ENCODE data around the gene KLHL13. TPM values are rescaled to one million over a fixed set of nuclear protein-coding genes. Genes with fewer than 3 reads are reported as not detected.
A peak's percentile ranks its signal among the peaks of the same experiment; 100 is the strongest.
"Not testable (repeated sequence)": the region's sequence is repeated elsewhere in the genome, so short reads cannot be mapped to it uniquely, and the experiment has no call there.

Gene KLHL13
- polyA plus RNA-seq, 6 donors from 2014 or later = 0.27 TPM; not detected in 5

DNA sequence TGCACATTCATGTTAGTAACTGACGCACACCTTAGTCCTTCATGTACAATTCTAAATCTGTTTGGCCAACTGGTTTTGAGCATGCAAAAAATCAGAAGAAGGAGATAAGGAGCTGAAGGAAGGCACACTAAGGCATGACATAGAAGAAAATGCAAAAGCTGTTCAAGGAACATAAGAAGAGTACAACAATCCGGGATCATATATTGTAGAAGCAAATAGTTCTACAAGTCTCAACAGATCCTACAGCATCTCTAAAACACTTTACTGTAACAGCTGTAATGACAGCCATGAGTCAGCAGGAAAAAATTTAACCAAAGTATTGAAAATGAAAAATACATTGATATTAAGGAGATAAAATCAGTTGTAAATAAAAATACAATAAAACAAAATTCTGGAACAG lies 57.7 kb downstream of the KLHL13 start:
- Mint-ChIP-seq H3K27me3 (no peaks in the 10 kb centered on the region), H3K4me1 (peaks cover 6 to 15% (median 9%) of the 10 kb centered on the region in 3 donors), H3K27ac (peak overlapping the region in 1 of 6 donors; percentile 8), H3K9me3 (peaks cover 0 to 5% (median 0%) of the 10 kb centered on the region in 7 donors), H3K36me3 (no peaks in the 10 kb centered on the region), H3K4me3 (no peak overlapping the region)
- ATAC-seq (ENCODE audit: low read depth in 2 of 2) = no peak
- DNase-seq = no peak

DNA sequence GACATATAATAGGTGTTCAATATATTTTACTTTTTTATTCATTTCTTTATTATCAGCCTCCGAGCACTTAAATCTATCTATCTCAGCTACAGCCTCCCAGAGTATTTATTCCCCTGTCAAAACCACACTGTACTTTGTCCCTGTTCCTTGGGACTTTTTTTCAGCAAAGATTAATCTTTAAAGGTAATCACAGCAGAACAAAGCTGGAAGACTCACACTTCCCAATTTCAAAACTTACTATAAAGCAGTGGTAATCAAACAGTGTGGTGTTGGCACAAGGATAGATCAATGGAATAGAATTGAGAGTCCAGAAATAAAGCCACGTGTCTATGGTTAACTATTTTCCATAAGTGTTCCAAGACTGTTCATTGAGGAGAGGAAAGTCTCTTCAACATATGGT lies 59.7 kb downstream of the KLHL13 start:
- Mint-ChIP-seq H3K27me3 (no peaks in the 10 kb centered on the region), H3K36me3 (no peaks in the 10 kb centered on the region), H3K4me1 (peaks cover 0 to 2% (median under 1%) of the 10 kb centered on the region in 3 donors), H3K4me3 (no peak overlapping the region), H3K27ac (no peak overlapping the region), H3K9me3 (peaks cover 0 to 5% (median 1%) of the 10 kb centered on the region in 7 donors)
- DNase-seq (no peak), ATAC-seq (ENCODE audit: low read depth in 2 of 2) (no peak)

GRCh38 chrX:118049713-118050112 lies 66.9 kb downstream of the KLHL13 start:
- H3K27me3 Mint-ChIP-seq = no peaks in the 10 kb centered on the region
- no peak overlapping the region for H3K4me3 Mint-ChIP-seq
- DNase-seq (no peak), ATAC-seq (ENCODE audit: low read depth in 2 of 2) (no peak)
- H3K27ac Mint-ChIP-seq = no peak overlapping the region
- H3K36me3 Mint-ChIP-seq = no peaks in the 10 kb centered on the region
- H3K4me1 Mint-ChIP-seq = no peaks in the 10 kb centered on the region
- peaks cover 0 to 6% (median 2%) of the 10 kb centered on the region in 7 donors for H3K9me3 Mint-ChIP-seq

DNA sequence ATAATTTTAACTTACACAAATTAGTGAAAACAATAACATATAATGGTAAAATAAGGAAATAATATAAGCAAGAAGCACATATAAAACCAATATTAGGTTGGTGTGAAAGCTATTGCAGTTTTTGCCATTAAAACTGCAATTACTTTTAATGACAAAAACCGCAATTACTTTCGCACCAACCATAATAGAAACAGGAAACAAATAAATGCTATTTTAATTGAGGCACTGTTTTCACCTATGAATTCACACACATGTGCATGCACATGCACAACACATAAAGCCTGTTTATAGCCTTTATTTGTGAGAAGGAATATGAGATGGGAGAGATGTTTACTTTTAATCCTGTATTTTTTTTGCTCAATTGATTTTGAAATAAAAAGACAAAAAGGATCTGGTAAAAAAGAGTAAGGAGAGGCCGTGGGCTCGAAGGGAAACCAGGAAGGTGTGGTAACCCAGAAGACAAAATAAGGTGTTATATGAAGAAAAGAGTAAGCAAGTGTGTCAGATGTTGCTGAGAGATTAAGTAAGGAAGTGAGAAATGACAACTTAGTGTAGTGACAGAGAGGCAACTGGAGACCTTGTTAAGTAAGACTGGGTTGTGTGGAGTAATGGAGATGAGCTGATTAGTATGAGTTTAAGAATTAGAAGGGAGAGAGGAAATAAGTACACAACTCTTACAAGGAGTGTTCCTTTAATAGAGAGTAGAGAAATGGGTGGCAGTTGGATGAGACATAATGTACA lies 69.0 kb downstream of the KLHL13 start:
- Mint-ChIP-seq H3K36me3 (no peaks in the 10 kb centered on the region), H3K4me1 (no peaks in the 10 kb centered on the region), H3K9me3 (peaks cover 0 to 20% (median 11%) of the 10 kb centered on the region in 7 donors), H3K27ac (peak overlapping the region in 2 of 6 donors; percentile 0 to 8), H3K4me3 (no peak overlapping the region), H3K27me3 (no peaks in the 10 kb centered on the region)
- no peak for ATAC-seq (ENCODE audit: low read depth in 2 of 2)
- no peak for DNase-seq

DNA sequence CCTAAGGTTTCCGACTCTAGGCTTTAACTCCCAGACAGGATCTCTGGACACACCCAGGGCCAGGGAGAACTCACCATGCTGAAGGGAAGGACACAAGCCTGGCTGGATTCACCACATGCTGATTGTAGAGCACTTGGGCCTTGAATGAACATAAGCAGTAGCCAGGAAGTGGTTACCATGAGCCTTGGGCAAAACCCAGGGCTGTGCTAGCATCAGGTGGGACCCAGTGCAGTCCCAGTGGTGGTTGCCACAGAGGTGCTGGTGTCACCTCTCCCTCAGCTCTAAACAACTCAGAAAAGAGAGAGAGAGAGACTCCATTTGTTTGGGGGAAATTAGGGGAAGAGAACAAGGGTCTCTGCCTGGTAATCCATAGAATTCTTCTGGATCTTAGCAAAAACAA lies 77.0 kb downstream of the KLHL13 start:
- ATAC-seq (ENCODE audit: low read depth in 2 of 2) = no peak

GRCh38 chrX:118038614-118039365 lies 77.8 kb downstream of the KLHL13 start:
- DNase-seq = no peak
- H3K27ac Mint-ChIP-seq = no peak overlapping the region
- no peaks in the 10 kb centered on the region for H3K4me1 Mint-ChIP-seq
- peaks cover 7 to 44% (median 12%) of the 10 kb centered on the region in 7 donors for H3K9me3 Mint-ChIP-seq
- ATAC-seq (ENCODE audit: low read depth in 2 of 2) = no peak
- no peaks in the 10 kb centered on the region for H3K36me3 Mint-ChIP-seq
- no peaks in the 10 kb centered on the region for H3K27me3 Mint-ChIP-seq
- H3K4me3 Mint-ChIP-seq = no peak overlapping the region

More for the DNA sequence above, 77.0 kb downstream of the KLHL13 start:
- Mint-ChIP-seq H3K27ac (no peak overlapping the region), H3K9me3 (peaks cover 7 to 50% (median 15%) of the 10 kb centered on the region in 7 donors), H3K36me3 (no peaks in the 10 kb centered on the region), H3K4me3 (no peak overlapping the region), H3K27me3 (no peaks in the 10 kb centered on the region), H3K4me1 (no peaks in the 10 kb centered on the region)
- no peak for DNase-seq

DNA sequence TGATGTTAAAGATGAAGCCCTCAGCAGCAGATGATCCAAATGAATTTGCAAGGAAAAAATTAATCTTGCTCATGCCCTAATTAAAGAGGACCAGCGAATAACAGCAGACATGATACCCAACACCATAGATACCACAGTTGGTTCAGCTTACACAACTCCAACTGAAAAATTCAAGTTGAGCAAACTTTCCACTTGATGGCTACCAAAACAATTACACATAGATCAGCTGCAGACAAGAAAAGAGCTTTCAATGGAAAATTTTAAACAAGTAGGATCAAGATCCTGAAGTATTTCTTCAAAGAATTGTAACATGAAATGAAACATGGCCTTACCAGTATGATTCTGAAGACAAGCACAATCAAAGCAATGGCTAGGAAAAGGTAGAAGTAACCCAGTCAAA lies 90.0 kb downstream of the KLHL13 start:
- H3K27ac Mint-ChIP-seq = no peak overlapping the region
- ATAC-seq (ENCODE audit: low read depth in 2 of 2) = no peak
- peaks cover 0 to 3% (median 0%) of the 10 kb centered on the region in 3 donors for H3K27me3 Mint-ChIP-seq
- no peaks in the 10 kb centered on the region for H3K36me3 Mint-ChIP-seq
- H3K4me1 Mint-ChIP-seq = no peaks in the 10 kb centered on the region
- no peak overlapping the region for H3K4me3 Mint-ChIP-seq
- peaks cover 0 to 9% (median 0%) of the 10 kb centered on the region in 7 donors for H3K9me3 Mint-ChIP-seq
- no peak for DNase-seq

DNA sequence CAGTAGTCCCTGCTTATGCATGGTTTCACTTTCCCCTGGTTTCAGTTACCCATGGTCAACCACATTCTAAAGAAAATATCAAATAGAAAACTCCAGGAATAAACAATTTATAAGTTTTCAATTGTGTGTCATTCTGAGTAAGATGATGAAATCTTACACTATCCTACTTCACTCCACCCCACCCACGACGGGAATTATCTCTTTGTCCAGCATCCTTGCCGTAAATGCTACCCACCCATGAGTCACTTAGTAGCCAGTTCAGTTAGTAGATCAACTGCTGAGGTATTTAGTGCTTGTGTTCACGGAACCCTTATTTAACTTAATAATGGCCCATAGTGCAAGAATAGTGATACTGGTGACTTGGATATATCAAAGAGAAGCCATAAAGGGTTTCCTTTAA lies 91.4 kb downstream of the KLHL13 start:
- DNase-seq (no peak), ATAC-seq (ENCODE audit: low read depth in 2 of 2) (no peak)
- Mint-ChIP-seq H3K4me3 (no peak overlapping the region), H3K9me3 (peaks cover 0 to 9% (median 0%) of the 10 kb centered on the region in 7 donors), H3K36me3 (no peaks in the 10 kb centered on the region), H3K27ac (peak overlapping the region in 1 of 6 donors; percentile 25), H3K4me1 (no peaks in the 10 kb centered on the region), H3K27me3 (peaks cover 0 to 3% (median 0%) of the 10 kb centered on the region in 3 donors)

DNA sequence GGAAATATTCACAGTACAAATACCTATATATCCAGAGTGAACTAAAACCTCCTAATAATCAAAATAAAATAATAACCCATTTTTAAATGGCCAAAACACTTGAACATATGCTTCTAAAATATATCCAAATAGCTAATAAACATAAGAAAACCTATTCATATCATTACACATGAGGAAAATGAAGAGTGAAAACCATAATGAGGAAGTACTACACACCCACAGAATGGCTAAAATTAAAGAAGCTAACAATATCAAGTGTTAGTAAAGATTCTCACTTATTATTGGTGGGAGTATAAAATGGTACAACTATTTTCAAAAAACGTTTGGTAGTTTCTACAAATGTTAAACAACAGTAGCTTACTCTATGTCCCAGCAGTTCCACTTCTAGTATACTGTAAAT lies 92.1 kb downstream of the KLHL13 start:
- Mint-ChIP-seq H3K4me3 (no peak overlapping the region), H3K9me3 (peaks cover 0 to 9% (median 0%) of the 10 kb centered on the region in 7 donors), H3K36me3 (no peaks in the 10 kb centered on the region), H3K4me1 (no peaks in the 10 kb centered on the region), H3K27ac (no peak overlapping the region), H3K27me3 (peaks cover 0 to 3% (median 0%) of the 10 kb centered on the region in 3 donors)
- DNase-seq (no peak), ATAC-seq (ENCODE audit: low read depth in 2 of 2) (no peak)

- no peak for ATAC-seq (ENCODE audit: low read depth in 2 of 2)
- Mint-ChIP-seq H3K4me3 (no peak overlapping the region), H3K4me1 (no peaks in the 10 kb centered on the region), H3K27ac (no peak overlapping the region), H3K27me3 (peaks cover 0 to 3% (median 0%) of the 10 kb centered on the region in 3 donors), H3K9me3 (peaks cover 0 to 14% (median 0%) of the 10 kb centered on the region in 7 donors), H3K36me3 (no peaks in the 10 kb centered on the region)
- no peak for DNase-seq
Measured at GRCh38 chrX:118022753-118023152, 93.9 kb downstream of the KLHL13 start.

- H3K4me1 Mint-ChIP-seq = no peaks in the 10 kb centered on the region
- no peaks in the 10 kb centered on the region for H3K27me3 Mint-ChIP-seq
- no peak overlapping the region for H3K4me3 Mint-ChIP-seq
- no peaks in the 10 kb centered on the region for H3K36me3 Mint-ChIP-seq
- H3K9me3 Mint-ChIP-seq = peaks cover 5 to 13% (median 11%) of the 10 kb centered on the region in 7 donors
- DNase-seq (no peak), ATAC-seq (ENCODE audit: low read depth in 2 of 2) (no peak)
- no peak overlapping the region for H3K27ac Mint-ChIP-seq
Measured at GRCh38 chrX:118016422-118016821, 100.2 kb downstream of the KLHL13 start.

DNA sequence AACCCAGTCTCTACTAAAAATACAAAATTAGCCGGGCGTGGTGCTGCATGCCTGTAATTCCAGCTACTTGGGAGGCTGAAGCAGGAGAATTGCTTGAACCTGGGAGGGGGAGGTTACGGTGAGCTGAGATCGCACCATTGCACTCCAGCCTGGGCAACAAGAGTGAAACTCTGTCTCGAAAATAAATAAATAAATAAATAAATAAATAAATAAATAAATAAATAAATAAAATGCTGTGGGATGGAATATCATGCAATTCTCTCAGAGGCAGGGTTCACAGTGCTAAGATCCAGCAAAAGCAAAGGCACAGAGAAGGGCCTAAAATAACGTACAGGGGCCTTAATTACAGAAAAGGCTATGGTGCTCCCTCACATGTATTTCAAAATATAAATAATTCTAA lies 114.2 kb downstream of the KLHL13 start:
- H3K27me3 Mint-ChIP-seq; H3K27ac Mint-ChIP-seq; ATAC-seq (ENCODE audit: low read depth in 2 of 2); H3K4me1 Mint-ChIP-seq; H3K4me3 Mint-ChIP-seq; DNase-seq; H3K36me3 Mint-ChIP-seq: not testable (repeated sequence)
- peaks cover 0 to 22% (median 0%) of the 10 kb centered on the region in 7 donors for H3K9me3 Mint-ChIP-seq

DNA sequence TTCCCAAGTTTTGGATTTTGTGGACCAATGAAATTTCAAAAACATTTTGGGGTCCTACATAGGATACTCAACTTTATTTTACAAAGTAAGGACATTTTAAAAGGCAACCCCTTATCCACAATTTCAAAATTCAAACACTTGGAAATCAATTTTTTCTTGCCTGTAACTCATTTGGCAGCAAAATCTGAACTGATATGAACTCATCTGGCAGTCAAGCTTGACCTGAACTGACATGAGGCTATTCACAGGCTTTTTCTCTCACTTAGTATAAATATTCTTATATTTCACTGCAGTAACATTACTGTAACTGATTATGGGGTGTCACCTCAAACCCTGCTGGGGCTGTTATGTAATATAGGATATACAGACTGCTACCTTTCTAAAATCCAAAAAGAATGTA lies 116.1 kb downstream of the KLHL13 start:
- Mint-ChIP-seq H3K4me3 (no peak overlapping the region), H3K27ac (no peak overlapping the region), H3K27me3 (no peaks in the 10 kb centered on the region), H3K4me1 (no peaks in the 10 kb centered on the region), H3K9me3 (peaks cover 0 to 20% (median 0%) of the 10 kb centered on the region in 7 donors), H3K36me3 (no peaks in the 10 kb centered on the region)
- DNase-seq (no peak), ATAC-seq (ENCODE audit: low read depth in 2 of 2) (no peak)

DNA sequence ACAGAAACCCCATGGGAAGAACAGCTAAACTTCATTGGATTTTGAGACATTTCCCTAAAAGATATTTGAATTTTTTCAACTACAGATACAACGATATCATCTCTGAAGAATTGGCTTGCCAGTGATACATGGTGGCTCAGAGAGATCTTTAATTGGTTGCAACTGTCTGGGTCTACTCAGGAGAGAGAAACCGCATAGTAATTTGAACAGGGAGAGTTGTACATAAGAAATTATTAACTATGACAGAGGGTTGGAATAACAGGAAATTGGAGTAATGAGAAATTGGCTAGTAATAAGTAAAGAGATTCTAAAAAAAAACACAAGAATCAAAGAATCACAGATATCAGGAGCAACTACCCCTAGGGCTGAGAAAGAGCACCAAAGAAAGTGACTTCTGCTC lies 118.4 kb downstream of the KLHL13 start:
- no peak overlapping the region for H3K27ac Mint-ChIP-seq

More for the DNA sequence above, 118.4 kb downstream of the KLHL13 start:
- Mint-ChIP-seq H3K36me3 (no peaks in the 10 kb centered on the region), H3K27me3 (no peaks in the 10 kb centered on the region), H3K9me3 (peaks cover 0 to 16% (median 0%) of the 10 kb centered on the region in 7 donors), H3K4me3 (no peak overlapping the region), H3K4me1 (no peaks in the 10 kb centered on the region)
- no peak for DNase-seq
- no peak for ATAC-seq (ENCODE audit: low read depth in 2 of 2)

Data from naive B cell (primary cell).